ENCODE measurements around the gene ANTXRL. TPM values are rescaled to one million over a fixed set of nuclear protein-coding genes. Genes with fewer than 3 reads are reported as not detected.
"Not testable (repeated sequence)": the region's sequence is repeated elsewhere in the genome, so short reads cannot be mapped to it uniquely, and the experiment has no call there.

The ANTXRL gene
- polyA plus RNA-seq, 1 donor from 2014 or later: not detected

DNA sequence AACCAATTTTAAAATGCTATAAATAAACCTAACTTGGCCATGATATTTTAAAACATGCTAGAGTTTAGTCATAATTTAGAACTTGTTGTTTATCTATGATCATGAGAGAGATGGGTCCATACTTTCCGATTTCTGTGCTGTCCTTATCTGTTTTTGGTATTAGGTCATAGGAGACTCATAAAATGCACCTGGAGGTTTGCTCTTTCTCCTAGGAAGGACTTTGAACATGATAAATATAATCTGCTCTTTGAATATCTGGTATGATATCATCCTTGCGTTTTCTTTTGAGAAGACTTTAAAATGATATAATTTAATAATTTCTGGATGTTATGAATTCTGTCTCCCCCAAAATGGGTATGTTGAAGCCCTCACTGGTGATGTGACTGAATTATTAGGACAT, 9.0 kb upstream of the ANTXRL start:
- TF ChIP-seq, protein P1, sequence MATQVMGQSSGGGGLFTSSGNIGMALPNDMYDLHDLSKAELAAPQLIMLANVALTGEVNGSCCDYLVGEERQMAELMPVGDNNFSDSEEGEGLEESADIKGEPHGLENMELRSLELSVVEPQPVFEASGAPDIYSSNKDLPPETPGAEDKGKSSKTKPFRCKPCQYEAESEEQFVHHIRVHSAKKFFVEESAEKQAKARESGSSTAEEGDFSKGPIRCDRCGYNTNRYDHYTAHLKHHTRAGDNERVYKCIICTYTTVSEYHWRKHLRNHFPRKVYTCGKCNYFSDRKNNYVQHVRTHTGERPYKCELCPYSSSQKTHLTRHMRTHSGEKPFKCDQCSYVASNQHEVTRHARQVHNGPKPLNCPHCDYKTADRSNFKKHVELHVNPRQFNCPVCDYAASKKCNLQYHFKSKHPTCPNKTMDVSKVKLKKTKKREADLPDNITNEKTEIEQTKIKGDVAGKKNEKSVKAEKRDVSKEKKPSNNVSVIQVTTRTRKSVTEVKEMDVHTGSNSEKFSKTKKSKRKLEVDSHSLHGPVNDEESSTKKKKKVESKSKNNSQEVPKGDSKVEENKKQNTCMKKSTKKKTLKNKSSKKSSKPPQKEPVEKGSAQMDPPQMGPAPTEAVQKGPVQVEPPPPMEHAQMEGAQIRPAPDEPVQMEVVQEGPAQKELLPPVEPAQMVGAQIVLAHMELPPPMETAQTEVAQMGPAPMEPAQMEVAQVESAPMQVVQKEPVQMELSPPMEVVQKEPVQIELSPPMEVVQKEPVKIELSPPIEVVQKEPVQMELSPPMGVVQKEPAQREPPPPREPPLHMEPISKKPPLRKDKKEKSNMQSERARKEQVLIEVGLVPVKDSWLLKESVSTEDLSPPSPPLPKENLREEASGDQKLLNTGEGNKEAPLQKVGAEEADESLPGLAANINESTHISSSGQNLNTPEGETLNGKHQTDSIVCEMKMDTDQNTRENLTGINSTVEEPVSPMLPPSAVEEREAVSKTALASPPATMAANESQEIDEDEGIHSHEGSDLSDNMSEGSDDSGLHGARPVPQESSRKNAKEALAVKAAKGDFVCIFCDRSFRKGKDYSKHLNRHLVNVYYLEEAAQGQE (IDR thresholded peaks at IDR 0.05; ENCODE audit: borderline replicate concordance): no peak
- TF ChIP-seq SMC3 (conservative IDR thresholded peaks at IDR 0.05; ENCODE audit: poor library complexity): no peak
- TF ChIP-seq RAD21 (conservative IDR thresholded peaks at IDR 0.05): no peak
- TF ChIP-seq POLR2AphosphoS5 (IDR thresholded peaks at IDR 0.05): no peak
- TF ChIP-seq MXI1 (conservative IDR thresholded peaks at IDR 0.05; ENCODE audit: poor library complexity, severe bottlenecking): no peak
- no peak for TF ChIP-seq EP300 (conservative IDR thresholded peaks at IDR 0.05; ENCODE audit: poor library complexity, severe bottlenecking)
- TF ChIP-seq EZH2 (IDR thresholded peaks at IDR 0.05; ENCODE audit: borderline replicate concordance, insufficient read depth, low read length, poor library complexity, severe bottlenecking): no peak
- no peak for TF ChIP-seq TAF1 (IDR thresholded peaks at IDR 0.05; ENCODE audit: low read depth)
- TF ChIP-seq, protein P2, sequence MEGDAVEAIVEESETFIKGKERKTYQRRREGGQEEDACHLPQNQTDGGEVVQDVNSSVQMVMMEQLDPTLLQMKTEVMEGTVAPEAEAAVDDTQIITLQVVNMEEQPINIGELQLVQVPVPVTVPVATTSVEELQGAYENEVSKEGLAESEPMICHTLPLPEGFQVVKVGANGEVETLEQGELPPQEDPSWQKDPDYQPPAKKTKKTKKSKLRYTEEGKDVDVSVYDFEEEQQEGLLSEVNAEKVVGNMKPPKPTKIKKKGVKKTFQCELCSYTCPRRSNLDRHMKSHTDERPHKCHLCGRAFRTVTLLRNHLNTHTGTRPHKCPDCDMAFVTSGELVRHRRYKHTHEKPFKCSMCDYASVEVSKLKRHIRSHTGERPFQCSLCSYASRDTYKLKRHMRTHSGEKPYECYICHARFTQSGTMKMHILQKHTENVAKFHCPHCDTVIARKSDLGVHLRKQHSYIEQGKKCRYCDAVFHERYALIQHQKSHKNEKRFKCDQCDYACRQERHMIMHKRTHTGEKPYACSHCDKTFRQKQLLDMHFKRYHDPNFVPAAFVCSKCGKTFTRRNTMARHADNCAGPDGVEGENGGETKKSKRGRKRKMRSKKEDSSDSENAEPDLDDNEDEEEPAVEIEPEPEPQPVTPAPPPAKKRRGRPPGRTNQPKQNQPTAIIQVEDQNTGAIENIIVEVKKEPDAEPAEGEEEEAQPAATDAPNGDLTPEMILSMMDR (IDR thresholded peaks at IDR 0.05; ENCODE audit: poor library complexity, severe bottlenecking): no peak
- no peak overlapping the region for H3K27ac ChIP-seq (ENCODE audit: low read length)
- no peak overlapping the region for H3K4me3 ChIP-seq (ENCODE audit: low read length)
- no peaks in the 10 kb centered on the region for H3F3A ChIP-seq (ENCODE audit: insufficient read depth, low read length, poor library complexity, severe bottlenecking)
- no peaks in the 10 kb centered on the region for H3K79me2 ChIP-seq (replicated peaks; ENCODE audit: insufficient read depth, low read length)
- H3K9me2 ChIP-seq (ENCODE audit: insufficient read depth, low read length): no peaks in the 10 kb centered on the region
- H3K9ac ChIP-seq (ENCODE audit: low read length): no peak overlapping the region
- no peaks in the 10 kb centered on the region for H3K9me3 ChIP-seq (ENCODE audit: low read length)
- no peaks in the 10 kb centered on the region for H4K20me1 ChIP-seq (ENCODE audit: insufficient read depth)
- no peak overlapping the region for H2AFZ ChIP-seq (ENCODE audit: low read depth, low read length)
- H3K36me3 ChIP-seq (ENCODE audit: insufficient read depth, low read length): no peaks in the 10 kb centered on the region
- H3K4me2 ChIP-seq (ENCODE audit: low read length): no peak overlapping the region
- H3K27me3 ChIP-seq (ENCODE audit: insufficient read depth, low read depth, low read length): peaks cover 30% of the 10 kb centered on the region

DNA sequence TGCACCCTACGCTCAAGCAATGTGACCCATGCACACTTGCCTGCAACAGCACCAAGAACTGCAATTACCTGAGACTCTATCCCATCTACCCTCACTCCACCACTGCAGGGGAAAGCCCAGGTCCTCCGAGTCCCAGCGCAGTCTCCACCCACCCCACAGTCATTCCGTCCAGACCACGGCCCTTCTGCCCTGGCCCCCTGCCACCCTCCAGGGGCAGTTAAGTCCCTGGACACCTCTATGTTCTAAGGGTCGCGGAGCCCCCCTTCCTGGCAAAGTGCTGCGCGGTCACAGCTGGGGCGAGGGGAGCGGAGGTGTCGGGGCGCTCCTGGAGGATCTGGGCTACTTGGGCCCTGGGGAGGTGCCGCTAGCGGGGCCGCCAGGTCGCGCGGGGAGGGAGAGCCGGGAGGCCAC, 4.4 kb upstream of the ANTXRL start:
- H3K4me2 ChIP-seq (ENCODE audit: low read length); H3K9ac ChIP-seq (ENCODE audit: low read length); H2AFZ ChIP-seq (ENCODE audit: low read depth, low read length); H3K27ac ChIP-seq (ENCODE audit: low read length); H3K9me2 ChIP-seq (ENCODE audit: insufficient read depth, low read length); H3F3A ChIP-seq (ENCODE audit: insufficient read depth, low read length, poor library complexity, severe bottlenecking); H4K20me1 ChIP-seq (ENCODE audit: insufficient read depth); H3K36me3 ChIP-seq (ENCODE audit: insufficient read depth, low read length); H3K79me2 ChIP-seq (replicated peaks; ENCODE audit: insufficient read depth, low read length); H3K9me3 ChIP-seq (ENCODE audit: low read length): not testable (repeated sequence)
- H3K4me3 ChIP-seq (ENCODE audit: low read length): peak overlapping the region; percentile 66
- H3K27me3 ChIP-seq (ENCODE audit: insufficient read depth, low read depth, low read length): peaks cover 65% of the 10 kb centered on the region

All from neural cell (in vitro differentiated cells).